ENCODE results near the gene MYO7A. TPM values are rescaled to one million over a fixed set of nuclear protein-coding genes. Genes with fewer than 3 reads are reported as not detected.

MYO7A gene
- total RNA-seq, 1 donor from 2014 or later, result 0.16 TPM

DNA sequence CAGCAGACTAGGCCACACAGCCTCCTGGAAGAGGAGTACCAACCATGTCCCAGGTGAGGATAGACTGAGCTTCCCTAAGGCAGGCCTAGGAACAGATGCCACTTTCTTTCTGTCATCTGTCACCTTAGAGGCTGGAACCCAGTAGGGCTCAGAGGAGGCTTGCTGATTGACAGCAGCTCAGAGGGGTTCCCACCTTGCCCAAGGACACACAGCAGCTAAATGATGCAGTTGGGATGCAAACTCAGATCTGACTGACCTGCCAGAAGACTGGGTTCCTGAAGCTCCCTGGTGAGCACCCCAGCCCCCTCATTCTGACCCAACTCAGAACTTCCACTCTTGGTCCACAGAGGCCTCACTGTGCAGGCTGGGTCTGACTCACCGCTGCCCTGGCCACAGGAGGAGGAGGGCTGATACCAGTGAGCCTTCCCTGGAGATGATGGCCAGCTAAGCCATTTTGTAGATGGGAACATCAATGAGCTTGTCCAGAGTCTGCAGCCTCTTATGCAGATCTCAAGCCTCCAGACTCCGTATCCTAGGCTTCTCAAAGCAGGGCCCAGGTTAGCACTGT, 47.3 kb upstream of the MYO7A start:
- Mint-ChIP-seq H3K4me3 (ENCODE audit: unreplicated experiment) (no peak overlapping the region), H3K27me3 (ENCODE audit: low read depth, unreplicated experiment) (no peaks in the 10 kb centered on the region), H3K9me3 (ENCODE audit: unreplicated experiment) (no peaks in the 10 kb centered on the region), H3K4me1 (ENCODE audit: low read depth, unreplicated experiment) (no peaks in the 10 kb centered on the region), H3K36me3 (ENCODE audit: low read depth, unreplicated experiment) (peaks cover 2% of the 10 kb centered on the region), H3K27ac (ENCODE audit: unreplicated experiment) (no peak overlapping the region)
- FAIRE-seq (no peak), DNase-seq (ENCODE audit: low read depth) (peak; percentile 22)
- peaks cover 13% of the 10 kb centered on the region for H3K4me1 ChIP-seq (ENCODE audit: insufficient read depth, low read length)
- H3K79me2 ChIP-seq (ENCODE audit: insufficient read depth, low read length), result peaks cover 4% of the 10 kb centered on the region
- no peaks in the 10 kb centered on the region for H3K9me3 ChIP-seq (ENCODE audit: insufficient read depth, low read depth, low read length)
- H3K4me3 ChIP-seq (ENCODE audit: insufficient read depth, low read depth, low read length), result no peak overlapping the region
- H3K9ac ChIP-seq (ENCODE audit: low read length), result no peak overlapping the region
- H4K20me1 ChIP-seq (ENCODE audit: insufficient read depth, low read length), result peaks cover 13% of the 10 kb centered on the region
- no peaks in the 10 kb centered on the region for H3K27me3 ChIP-seq (ENCODE audit: insufficient read depth, low read length)
- no peaks in the 10 kb centered on the region for H3K36me3 ChIP-seq (ENCODE audit: insufficient read depth, low read length)
- no peak for TF ChIP-seq EZH2 (IDR thresholded peaks at IDR 0.05; ENCODE audit: insufficient read depth, low read length)
- TF ChIP-seq, protein P1, sequence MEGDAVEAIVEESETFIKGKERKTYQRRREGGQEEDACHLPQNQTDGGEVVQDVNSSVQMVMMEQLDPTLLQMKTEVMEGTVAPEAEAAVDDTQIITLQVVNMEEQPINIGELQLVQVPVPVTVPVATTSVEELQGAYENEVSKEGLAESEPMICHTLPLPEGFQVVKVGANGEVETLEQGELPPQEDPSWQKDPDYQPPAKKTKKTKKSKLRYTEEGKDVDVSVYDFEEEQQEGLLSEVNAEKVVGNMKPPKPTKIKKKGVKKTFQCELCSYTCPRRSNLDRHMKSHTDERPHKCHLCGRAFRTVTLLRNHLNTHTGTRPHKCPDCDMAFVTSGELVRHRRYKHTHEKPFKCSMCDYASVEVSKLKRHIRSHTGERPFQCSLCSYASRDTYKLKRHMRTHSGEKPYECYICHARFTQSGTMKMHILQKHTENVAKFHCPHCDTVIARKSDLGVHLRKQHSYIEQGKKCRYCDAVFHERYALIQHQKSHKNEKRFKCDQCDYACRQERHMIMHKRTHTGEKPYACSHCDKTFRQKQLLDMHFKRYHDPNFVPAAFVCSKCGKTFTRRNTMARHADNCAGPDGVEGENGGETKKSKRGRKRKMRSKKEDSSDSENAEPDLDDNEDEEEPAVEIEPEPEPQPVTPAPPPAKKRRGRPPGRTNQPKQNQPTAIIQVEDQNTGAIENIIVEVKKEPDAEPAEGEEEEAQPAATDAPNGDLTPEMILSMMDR (IDR thresholded peaks at IDR 0.05; ENCODE audit: insufficient read depth, low read depth, low read length), result no peak
- no peak overlapping the region for H2AFZ ChIP-seq (ENCODE audit: low read depth, low read length)
- H3K4me2 ChIP-seq (ENCODE audit: low read length), result peak overlapping the region; percentile 42
- no peak overlapping the region for H3K27ac ChIP-seq (ENCODE audit: low read depth, low read length)

DNA sequence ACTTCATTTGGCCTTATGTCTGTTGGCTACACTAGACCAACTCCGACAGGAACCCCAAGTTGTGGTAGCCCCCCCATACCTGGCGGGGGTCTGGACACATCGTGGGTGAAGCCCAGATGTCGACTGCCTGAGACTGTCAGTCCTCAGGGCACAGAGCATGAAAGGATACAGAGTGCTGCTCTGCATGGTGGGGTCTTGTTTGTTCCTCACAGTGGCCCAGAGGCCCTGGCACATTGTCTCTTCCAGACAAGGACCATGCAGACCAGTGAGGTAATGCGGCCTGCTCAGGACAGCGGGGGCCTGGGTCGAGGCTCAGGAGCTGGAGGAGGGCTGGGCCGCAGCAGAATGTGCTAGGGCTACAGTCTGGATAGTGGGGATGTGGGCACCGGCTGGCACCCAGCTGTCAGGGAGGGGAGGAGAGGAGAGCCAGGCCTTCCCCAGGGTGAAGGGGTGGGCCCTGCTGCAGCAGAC, 46.6 kb upstream of the MYO7A start:
- H3K27me3 Mint-ChIP-seq (ENCODE audit: low read depth, unreplicated experiment), result no peaks in the 10 kb centered on the region
- no peaks in the 10 kb centered on the region for H3K9me3 Mint-ChIP-seq (ENCODE audit: unreplicated experiment)
- Histone ChIP-seq H3K4me1 (ENCODE audit: insufficient read depth, low read length) (peaks cover 13% of the 10 kb centered on the region), H3K27me3 (ENCODE audit: insufficient read depth, low read length) (no peaks in the 10 kb centered on the region), H3K9ac (ENCODE audit: low read length) (no peak overlapping the region), H3K9me3 (ENCODE audit: insufficient read depth, low read depth, low read length) (no peaks in the 10 kb centered on the region), H3K27ac (ENCODE audit: low read depth, low read length) (no peak overlapping the region), H3K4me3 (ENCODE audit: insufficient read depth, low read depth, low read length) (no peak overlapping the region), H4K20me1 (ENCODE audit: insufficient read depth, low read length) (peaks cover 13% of the 10 kb centered on the region), H3K4me2 (ENCODE audit: low read length) (peak overlapping the region; percentile 42), H2AFZ (ENCODE audit: low read depth, low read length) (no peak overlapping the region), H3K36me3 (ENCODE audit: insufficient read depth, low read length) (no peaks in the 10 kb centered on the region), H3K79me2 (ENCODE audit: insufficient read depth, low read length) (peaks cover 4% of the 10 kb centered on the region)
- FAIRE-seq (no peak), DNase-seq (ENCODE audit: low read depth) (no peak)
- no peaks in the 10 kb centered on the region for H3K4me1 Mint-ChIP-seq (ENCODE audit: low read depth, unreplicated experiment)
- H3K36me3 Mint-ChIP-seq (ENCODE audit: low read depth, unreplicated experiment), result peaks cover 2% of the 10 kb centered on the region
- H3K4me3 Mint-ChIP-seq (ENCODE audit: unreplicated experiment), result no peak overlapping the region
- no peak for TF ChIP-seq EZH2 (IDR thresholded peaks at IDR 0.05; ENCODE audit: insufficient read depth, low read length)
- TF ChIP-seq, protein P1 (IDR thresholded peaks at IDR 0.05; ENCODE audit: insufficient read depth, low read depth, low read length), result no peak
- H3K27ac Mint-ChIP-seq (ENCODE audit: unreplicated experiment), result no peak overlapping the region
